ENCODE results near the gene CST9. TPM values are rescaled to one million over a fixed set of nuclear protein-coding genes. Genes with fewer than 3 reads are reported as not detected.

Gene CST9
- total and polyA plus RNA-seq, 2 of the 8 experiments (the other 6 are each of a cell fraction or from before 2014, with no cell fraction given), result 0.05 to 0.19 TPM

GRCh38 chr20:23624324-23624691 is 18.6 kb upstream of the CST9 start:
- Histone ChIP-seq H4K5ac (ENCODE audit: insufficient read length, low read depth, low read length) (no peak overlapping the region), H3K36me3 (ENCODE audit: control insufficient read depth in 2 of 4, insufficient read depth in 4 of 4, low read length in 3 of 4) (no peaks in the 10 kb centered on the region), H4K8ac (ENCODE audit: extremely low read depth, insufficient read depth, low read length) (no peak overlapping the region), H3K79me2 (ENCODE audit: control insufficient read depth in 1 of 2, insufficient read depth in 2 of 2, low read length in 2 of 2) (no peaks in the 10 kb centered on the region), H4K91ac (replicated peaks; ENCODE audit: insufficient read length, low read length) (no peak overlapping the region), H4K20me1 (replicated peaks in 1 of 2; ENCODE audit: control insufficient read depth in 1 of 2, insufficient read depth in 2 of 2, low read length in 2 of 2) (no peaks in the 10 kb centered on the region), H3K9me3 (ENCODE audit: insufficient read depth in 2 of 2, low read depth in 1 of 2, low read length in 1 of 2) (no peaks in the 10 kb centered on the region), H2BK5ac (ENCODE audit: low read depth, low read length) (no peak overlapping the region), H3K18ac (ENCODE audit: extremely low read depth, low read length) (no peak overlapping the region), H2AK5ac (ENCODE audit: low read depth, low read length) (no peak overlapping the region), H3K4me1 (replicated peaks in 1 of 4; ENCODE audit: control insufficient read depth in 3 of 4, insufficient read depth in 4 of 4, low read length in 3 of 4) (peaks cover 0 to 7% (median 2%) of the 10 kb centered on the region in 4 experiments; a peak in 4 of 7 replicates), H3K4ac (replicated peaks; ENCODE audit: insufficient read length, low read depth, low read length) (no peak overlapping the region), H2BK20ac (ENCODE audit: low read length) (0 out of 2 replicates have a peak overlapping the region, but pooled peaks have one; percentile 32), H3K9ac (replicated peaks in 1 of 4; ENCODE audit: extremely low read depth in 1 of 4, low read depth in 3 of 4, low read length in 3 of 4) (no peak overlapping the region), H3K14ac (ENCODE audit: insufficient read length) (no peak overlapping the region), H3K4me3 (ENCODE audit: extremely low read depth in 1 of 4, insufficient read depth in 2 of 4, low read depth in 3 of 4, low read length in 4 of 4) (no peak overlapping the region), H3K23ac (ENCODE audit: insufficient read length) (no peak overlapping the region), H3K27ac (ENCODE audit: low read depth, low read length) (no peak overlapping the region), H2BK12ac (ENCODE audit: low read depth, low read length) (no peak overlapping the region), H3K27me3 (replicated peaks in 1 of 4; ENCODE audit: control insufficient read depth in 3 of 4, extremely low read depth in 1 of 4, insufficient read depth in 3 of 4, low read length in 3 of 4) (no peaks in the 10 kb centered on the region), H2AFZ (ENCODE audit: low read length) (no peak overlapping the region), H3K56ac (replicated peaks; ENCODE audit: insufficient read length, low read depth, low read length) (no peak overlapping the region), H3K4me2 (ENCODE audit: insufficient read depth in 1 of 2, low read depth in 2 of 2, low read length in 2 of 2) (no peak overlapping the region), H2BK120ac (replicated peaks; ENCODE audit: low read depth, low read length) (no peak overlapping the region), H2BK15ac (ENCODE audit: low read length) (no peak overlapping the region), H3K23me2 (ENCODE audit: low read depth, low read length) (peaks cover 2% of the 10 kb centered on the region; the same call in 1 of the 2 replicates), H3K79me1 (ENCODE audit: low read depth, low read length) (no peaks in the 10 kb centered on the region; the same call in 1 of the 2 replicates)
- FAIRE-seq (no peak), DNase-seq (ENCODE audit: low read depth in 1 of 2, low spot score in 2 of 2) (no peak)
- no peak for TF ChIP-seq ASH2L (IDR thresholded peaks at IDR 0.05; ENCODE audit: low read length)
- no peak for TF ChIP-seq SP4 (IDR thresholded peaks at IDR 0.05; ENCODE audit: low read length)
- TF ChIP-seq, protein P1, sequence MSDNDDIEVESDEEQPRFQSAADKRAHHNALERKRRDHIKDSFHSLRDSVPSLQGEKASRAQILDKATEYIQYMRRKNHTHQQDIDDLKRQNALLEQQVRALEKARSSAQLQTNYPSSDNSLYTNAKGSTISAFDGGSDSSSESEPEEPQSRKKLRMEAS (IDR thresholded peaks at IDR 0.05), result no peak
- no peak for TF ChIP-seq HDAC6 (IDR thresholded peaks at IDR 0.05; ENCODE audit: low read depth, low read length)
- TF ChIP-seq CEBPB (IDR thresholded peaks at IDR 0.05; ENCODE audit: low read depth, low read length), result no peak
- TF ChIP-seq SP2 (IDR thresholded peaks at IDR 0.05; ENCODE audit: low read length), result no peak
- TF ChIP-seq CREB1 (IDR thresholded peaks at IDR 0.05), result no peak
- no peak for TF ChIP-seq POLR2A (IDR thresholded peaks at IDR 0.05; ENCODE audit: control extremely low read depth in 1 of 2, low read depth in 2 of 2, low read length in 2 of 2)
- TF ChIP-seq SIX5 (IDR thresholded peaks at IDR 0.05; ENCODE audit: low read depth, low read length), result no peak
- TF ChIP-seq RFX5 (IDR thresholded peaks at IDR 0.05; ENCODE audit: borderline replicate concordance, low read depth, low read length), result no peak
- POLR2A ChIA-PET (ENCODE audit: partially characterized antibody), result no interaction called here
- CTCF ChIA-PET (ENCODE audit: partially characterized antibody), result no interaction called here
- 71% methylated on average over 2 of the region's 2 CpGs; no CpG with 5 or more reads in 1 of the 2 experiments for WGBS, 2 experiments (ENCODE audit: extremely low coverage in 1 of 2, insufficient coverage in 1 of 2, insufficient read length in 1 of 2, insufficient replicate concordance in 2 of 2, low coverage in 1 of 2, low lambda C conversion rate in 2 of 2, missing lambda C conversion rate in 1 of 2)
